K562 (cell line): ENCODE results near the gene ELF1. TPM values are rescaled to one million over a fixed set of nuclear protein-coding genes. Genes with fewer than 3 reads are reported as not detected.

ENCODE experiments used
- ATAC-seq: fragments of 200-7000 bp; cut with Tn5 transposase; 3 replicates; pipeline ENCODE4 v1.9.1; 2020; ENCODE audit warnings: moderate library complexity
- BruUV-seq: library from RNA; stranded (reverse); fragments of 400-500 nt; replicated peaks from 2 replicates; lab custom pipeline; 2021; lab: Mats Ljungman, UMichigan
- CTCF ChIA-PET: fragments of 300-600 bp; formaldehyde crosslinking; extraction: SDS; loops from one replicate; lab custom pipeline; 2021; ENCODE audit warnings: low intra/inter-chr PET ratio; lab: Yijun Ruan, JAX
- POLR2A ChIA-PET: fragments of 300-600, 350-650 bp; sonication (Branson Sonifier 250); formaldehyde crosslinking; extraction: SDS; loops from one replicate; lab custom pipeline; 2021; ENCODE audit warnings: antibody characterized with exemption, inconsistent platforms; lab: Yijun Ruan, JAX
- DNase-seq, 4 experiments: peaks; one replicate each; pipeline versions ENCODE4 v3.0.0 to v3.0.0-alpha.2; 2011 to 2018; ENCODE audit warnings: low spot score in 3 of 4, mixed read lengths in 3 of 4; ENCODE audit errors: extremely low read depth in 1 of 4
- FAIRE-seq: peaks from 2 replicates; lab custom pipeline; 2011; peaks lifted over from hg19 to GRCh38; lab: Jason Lieb, UNC
- H2AFZ ChIP-seq: 2 replicates; pipeline ENCODE4 v1.6.0; 2011; ENCODE audit warnings: low read depth, low read length, control low read depth, inconsistent platforms
- H3K27ac ChIP-seq: fragments of 200-600 bp; 3 replicates; pipeline ENCODE4 v1.8.0; 2011; ENCODE audit warnings: low read depth, mild to moderate bottlenecking, control low read depth, inconsistent platforms, low read length, moderate library complexity, mixed read lengths; ENCODE audit errors: extremely low read depth
- H3K27me3 ChIP-seq, 2 experiments: fragments of 300-600 bp in 1 of 2; 2 replicates in 1 of 2; 3 replicates in 1 of 2; pipeline versions ENCODE4 v1.6.0 to v1.8.0; 2011; ENCODE audit warnings: inconsistent platforms in 2 of 2, low read length in 2 of 2, mild to moderate bottlenecking in 1 of 2, mixed read lengths in 1 of 2, moderate library complexity in 1 of 2; ENCODE audit not compliant: control insufficient read depth in 2 of 2, insufficient read depth in 2 of 2
- H3K36me3 ChIP-seq: fragments of 300-600 bp; 3 replicates; pipeline ENCODE4 v1.8.0; 2011; ENCODE audit warnings: mild to moderate bottlenecking, low read length, inconsistent platforms; ENCODE audit not compliant: control insufficient read depth, insufficient read depth
- H3K4me1 ChIP-seq, 2 experiments: fragments of 200-600 bp in 1 of 2; replicated peaks in 1 of 2; 2 replicates in 1 of 2; 3 replicates in 1 of 2; pipeline versions ENCODE4 v1.5.1 to v1.8.0; 2011; ENCODE audit warnings: inconsistent platforms in 2 of 2, low read length in 2 of 2, mild to moderate bottlenecking in 1 of 2, mixed read lengths in 1 of 2, moderate library complexity in 1 of 2; ENCODE audit not compliant: control insufficient read depth in 2 of 2, insufficient read depth in 2 of 2
- H3K4me2 ChIP-seq: 2 replicates; pipeline ENCODE4 v1.6.1; 2011; ENCODE audit warnings: low read length, control low read depth, inconsistent platforms, mixed read lengths; ENCODE audit not compliant: insufficient read depth
- H3K4me3 ChIP-seq: fragments of 200-600 bp; sonication (generic), shearing (Covaris generic); 2 replicates; pipeline ENCODE4 v1.5.1; 2016; ENCODE audit warnings: control low read depth, inconsistent platforms
- H3K79me2 ChIP-seq: fragments of 200-600 bp; 3 replicates; pipeline ENCODE4 v1.8.0; 2011; ENCODE audit warnings: low read length, inconsistent platforms; ENCODE audit not compliant: control insufficient read depth, insufficient read depth
- H3K9ac ChIP-seq, 2 experiments: 2 replicates each; pipeline versions ENCODE4 v1.6.0 to v1.6.1; 2011; ENCODE audit warnings: low read depth in 2 of 2, low read length in 2 of 2, control low read depth in 1 of 2, inconsistent platforms in 1 of 2, mild to moderate bottlenecking in 1 of 2, mixed read lengths in 1 of 2; ENCODE audit not compliant: insufficient read depth in 1 of 2
- H3K9me1 ChIP-seq: one replicate; pipeline ENCODE4 v1.6.0; 2011; ENCODE audit warnings: inconsistent platforms, mild to moderate bottlenecking, low read length, moderate library complexity; ENCODE audit not compliant: control insufficient read depth, insufficient read depth
- H3K9me3 ChIP-seq: replicated peaks from 2 replicates; pipeline ENCODE4 v1.5.1; 2011; ENCODE audit warnings: low read depth, low read length, inconsistent platforms; ENCODE audit not compliant: control insufficient read depth, insufficient read depth
- H4K20me1 ChIP-seq: replicated peaks from 2 replicates; pipeline ENCODE4 v1.6.1; 2011; ENCODE audit warnings: low read length, inconsistent platforms, mixed read lengths; ENCODE audit not compliant: control insufficient read depth, insufficient read depth
- CTCF ChIP-seq, 3 experiments: IDR thresholded peaks in 2 of 3; conservative IDR thresholded peaks in 1 of 3; 2 replicates each; pipeline ENCODE4 v1.5.1; 2011 to 2012; ENCODE audit warnings: low read length in 3 of 3, mild to moderate bottlenecking in 3 of 3, control low read depth in 2 of 3, improper control_type of control experiment in 1 of 3, inconsistent platforms in 1 of 3, low read depth in 1 of 3, mixed read lengths in 1 of 3, moderate library complexity in 1 of 3; ENCODE audit not compliant: insufficient read depth in 2 of 3
- GATAD2A ChIP-seq: fragments of 450-650 bp; IDR thresholded peaks from 2 replicates; pipeline ENCODE4 v1.6.1; 2017
- MEIS2 ChIP-seq: fragments of 450-650 bp; IDR thresholded peaks from 2 replicates; pipeline ENCODE4 v1.6.1; 2014; ENCODE audit warnings: mild to moderate bottlenecking; ENCODE audit not compliant: partially characterized antibody
- NCOA6 ChIP-seq: fragments of 450-650 bp; IDR thresholded peaks from 2 replicates; pipeline ENCODE4 v1.6.1; 2017; ENCODE audit warnings: mild to moderate bottlenecking
- POLR2AphosphoS5 ChIP-seq: IDR thresholded peaks from 2 replicates; pipeline ENCODE4 v1.6.1; 2011; ENCODE audit warnings: mild to moderate bottlenecking, low read depth, low read length, moderate library complexity; ENCODE audit not compliant: control insufficient read depth, insufficient read depth
- RAD21 ChIP-seq, 2 experiments: fragments of 250-450 bp in 1 of 2; fragments of 450-650 bp in 1 of 2; sonication (Bioruptor Pico) in 1 of 2; formaldehyde crosslinking in 1 of 2; IDR thresholded peaks in 1 of 2; conservative IDR thresholded peaks in 1 of 2; 2 replicates each; pipeline versions ENCODE4 v1.4.0 to v1.8.0; 2020 to 2022; ENCODE audit warnings: mild to moderate bottlenecking in 2 of 2, moderate library complexity in 1 of 2
- TEAD4 ChIP-seq, 2 experiments: sonication (generic) in 1 of 2; formaldehyde crosslinking in 1 of 2; IDR thresholded peaks; 2 replicates each; pipeline versions ENCODE4 v1.6.1 to v1.8.0; 2012 to 2022; ENCODE audit warnings: borderline replicate concordance in 1 of 2, inconsistent platforms in 1 of 2, low read length in 1 of 2, mild to moderate bottlenecking in 1 of 2, missing genetic modification reagents in 1 of 2
- WGBS: fragments of 100-300 bp; shearing (Covaris generic); methylation state at CpG from one replicate; pipeline ENCODE4 v1.1.6; 2016; ENCODE audit warnings: low coverage, mixed read lengths; ENCODE audit not compliant: insufficient coverage; ENCODE audit errors: missing lambda C conversion rate; 5-methylcytosine and 5-hydroxymethylcytosine counted together
- in situ Hi-C: fragments of 300-500 bp; cut with MboI; formaldehyde crosslinking; loops from 4 replicates; pipeline ENCODE4 v1.15.0; 2018; ENCODE audit warnings: inconsistent platforms, mixed read lengths
- intact Hi-C: fragments of 100-400 bp; cut with micrococcal nuclease; formaldehyde crosslinking; loops from 2 replicates; pipeline ENCODE4 v1.14.2; 2022
- polyA plus RNA-seq, 8 experiments: library from polyadenylated mRNA; depleted of rRNA in 4 of 8; stranded (reverse) in 5 of 8; unstranded in 3 of 8; fragments of >200 nt; fragmentation: Nextera tagmentation in 2 of 8; fragmentation: Illumina TruSeq in 1 of 8; extraction: Ambion mirVana in 2 of 8; extraction: Trizol in 1 of 8; gene quantifications; 2 replicates each; pipeline versions ENCODE4 v1.2.1 to v1.2.3, GENCODE V29; 2011 to 2014; ENCODE audit warnings: inconsistent platforms in 1 of 8, missing spikeins in 1 of 8
- total RNA-seq, 7 experiments: library from RNA; depleted of rRNA in 6 of 7; stranded (reverse); fragments of >200 nt in 6 of 7; fragmentation: Illumina TruSeq in 2 of 7; extraction: Trizol in 2 of 7; gene quantifications; 2 replicates each; pipeline versions ENCODE4 v1.2.1 to v1.2.3, GENCODE V29; 2011 to 2021; ENCODE audit warnings: low replicate concordance in 1 of 7

ELF1 gene
- total and polyA plus RNA-seq, 9 of the 15 experiments (the other 6 are each of a cell fraction or from before 2014, with no cell fraction given) = 24.7 to 54.4 (median 33.4) TPM

- Histone ChIP-seq H3K79me2 (peaks cover 39% of the 10 kb centered on the region), H3K27ac (no peak overlapping the region), H3K9ac (no peak overlapping the region), H3K9me1 (no peaks in the 10 kb centered on the region), H3K4me3 (no peak overlapping the region), H3K4me2 (no peak overlapping the region), H4K20me1 (0 out of 2 replicates have a peak, but pooled peaks cover 3% of the 10 kb centered on the region), H2AFZ (no peak overlapping the region), H3K27me3 (no peaks in the 10 kb centered on the region), H3K4me1 (peaks cover 0 to 7% of the 10 kb centered on the region in 2 experiments; a peak in 4 of 5 replicates), H3K36me3 (peaks cover 6% of the 10 kb centered on the region; the same call in 2 of the 3 replicates), H3K9me3 (no peaks in the 10 kb centered on the region)
- 73% methylated on average over 2 of the region's 2 CpGs for WGBS
- no peak for TF ChIP-seq TEAD4 (IDR thresholded peaks at IDR 0.05; ENCODE audit: low read length)
- TF ChIP-seq TEAD4 (CRISPR knock-in tag; IDR thresholded peaks at IDR 0.05; ENCODE audit: borderline replicate concordance) = no peak
- TF ChIP-seq CTCF (IDR thresholded peaks at IDR 0.05 in 2 of 3, conservative IDR thresholded peaks at IDR 0.05 in 1 of 3; ENCODE audit: insufficient read depth in 2 of 3, low read depth in 1 of 3, low read length in 3 of 3) = peak; percentile 25 to 46 (median 36); a peak in 3 of 6 replicates
- no peak for TF ChIP-seq GATAD2A
- TF ChIP-seq MEIS2 = peak; percentile 14
- no peak for TF ChIP-seq POLR2AphosphoS5
- TF ChIP-seq RAD21 (CRISPR knock-in tag; conservative IDR thresholded peaks at IDR 0.05 in 1 of 2, IDR thresholded peaks at IDR 0.05 in 1 of 2) = peak in 1 of 2 experiments; percentile 60; a peak in 3 of 4 replicates
- TF ChIP-seq NCOA6 = no peak
- in situ Hi-C loops (no loop called here), intact Hi-C loops (loop anchor here (10.0 kb wide), 1 partner anchor 245 kb away; the partner anchor contains the start of gene SLC25A15)
- ATAC-seq (peak; percentile 58), DNase-seq (no peak), FAIRE-seq (no peak)
- BruUV-seq = no TSS peak
- CTCF ChIA-PET = no interaction called here
- POLR2A ChIA-PET = no interaction called here
Observed at GRCh38 chr13:41029629-41030028, 10.5 kb upstream of the ELF1 start.
